NT2/D1 (cell line): ENCODE measurements around the gene AGRN.

Source experiments
- SUZ12 ChIP-seq: IDR thresholded peaks from 2 replicates; pipeline ENCODE4 v1.6.1; 2011; ENCODE audit not compliant: insufficient read length, insufficient read depth; ENCODE audit errors: extremely low read depth
- YY1 ChIP-seq: IDR thresholded peaks from 2 replicates; pipeline ENCODE4 v1.6.1; 2011; ENCODE audit not compliant: insufficient read length, insufficient read depth
- ZNF274 ChIP-seq: IDR thresholded peaks from 2 replicates; pipeline ENCODE4 v1.6.1; 2011; ENCODE audit warnings: mild to moderate bottlenecking, low read depth, low read length

DNA sequence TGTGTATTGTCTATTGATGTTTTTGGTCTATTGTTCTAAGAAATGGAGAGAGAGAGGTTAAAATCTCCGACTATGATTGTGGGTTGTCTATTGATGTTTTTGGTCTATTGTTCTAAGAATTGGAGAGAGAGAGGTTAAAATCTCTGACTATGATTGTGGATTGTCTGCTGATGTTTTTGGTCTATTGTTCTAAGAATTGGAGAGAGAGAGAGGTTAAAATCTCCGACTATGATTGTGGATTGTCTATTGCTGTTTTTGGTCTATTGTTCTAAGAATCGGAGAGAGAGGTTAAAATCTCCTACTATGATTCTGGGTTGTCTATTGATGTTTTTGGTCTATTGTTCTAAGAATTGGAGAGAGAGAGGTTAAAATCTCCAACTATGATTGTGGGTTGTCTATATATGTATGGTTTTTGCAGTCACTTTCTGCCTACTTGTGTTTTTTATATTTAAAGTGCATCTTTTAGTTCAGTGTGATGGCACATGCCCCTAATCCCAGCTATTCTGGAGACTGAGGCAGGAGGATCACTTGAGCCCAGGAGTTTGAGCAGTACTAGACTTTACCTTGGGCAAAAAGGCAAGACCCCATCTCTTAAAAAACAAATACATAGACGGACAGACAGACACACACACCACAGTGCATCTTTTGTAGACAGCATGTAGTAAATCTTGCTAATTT is 79.7 kb downstream of the AGRN start:
- TF ChIP-seq SUZ12: no peak
- no peak for TF ChIP-seq ZNF274
- no peak for TF ChIP-seq YY1
